NCI-H2227 treated with DMSO at 0.1 percent for 48 hours (cell line): ENCODE data around the gene AMPH.

Source experiments
- DNase-seq: peaks from one replicate; lab custom pipeline; 2025; lab: John Stamatoyannopoulos, UW

The AMPH gene

DNA sequence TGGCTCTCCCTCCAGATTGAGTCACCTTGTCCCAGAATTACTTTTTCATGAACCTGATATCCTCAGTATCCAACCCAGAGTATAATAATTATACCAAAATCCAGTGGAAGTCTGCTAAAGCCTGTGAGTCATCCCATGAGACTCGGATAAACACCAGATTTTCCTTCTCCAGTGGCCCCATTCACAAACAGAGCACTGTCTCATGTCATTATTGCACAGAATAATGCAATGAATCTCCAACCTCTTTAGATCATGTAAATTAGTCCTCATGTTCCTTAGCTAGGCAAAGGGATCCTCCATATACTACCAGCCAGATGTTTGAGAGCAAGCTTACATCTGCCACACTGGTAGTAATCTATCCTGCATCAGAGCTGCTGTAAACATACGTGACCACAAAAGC lies 89.0 kb downstream of the AMPH start:
- no peak for DNase-seq

DNA sequence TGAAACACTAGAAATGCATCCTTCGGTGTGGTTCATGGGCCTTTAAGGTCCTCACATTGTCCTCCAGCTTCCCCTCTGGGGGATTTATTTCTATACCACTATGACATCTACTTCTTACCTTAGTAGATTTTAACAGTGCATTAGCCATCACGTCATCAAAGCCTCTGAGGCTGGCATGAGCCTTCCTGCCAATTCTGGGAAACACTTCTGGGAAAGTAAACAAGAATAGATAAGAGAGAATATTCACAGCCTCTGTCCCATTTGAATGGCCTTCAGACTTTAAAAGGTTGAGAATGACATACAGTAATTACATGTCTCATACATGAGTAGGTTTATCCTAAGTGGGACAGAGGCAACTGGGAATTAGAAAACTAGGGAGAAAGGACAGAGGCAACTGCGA lies 89.7 kb downstream of the AMPH start:
- no peak for DNase-seq

DNA sequence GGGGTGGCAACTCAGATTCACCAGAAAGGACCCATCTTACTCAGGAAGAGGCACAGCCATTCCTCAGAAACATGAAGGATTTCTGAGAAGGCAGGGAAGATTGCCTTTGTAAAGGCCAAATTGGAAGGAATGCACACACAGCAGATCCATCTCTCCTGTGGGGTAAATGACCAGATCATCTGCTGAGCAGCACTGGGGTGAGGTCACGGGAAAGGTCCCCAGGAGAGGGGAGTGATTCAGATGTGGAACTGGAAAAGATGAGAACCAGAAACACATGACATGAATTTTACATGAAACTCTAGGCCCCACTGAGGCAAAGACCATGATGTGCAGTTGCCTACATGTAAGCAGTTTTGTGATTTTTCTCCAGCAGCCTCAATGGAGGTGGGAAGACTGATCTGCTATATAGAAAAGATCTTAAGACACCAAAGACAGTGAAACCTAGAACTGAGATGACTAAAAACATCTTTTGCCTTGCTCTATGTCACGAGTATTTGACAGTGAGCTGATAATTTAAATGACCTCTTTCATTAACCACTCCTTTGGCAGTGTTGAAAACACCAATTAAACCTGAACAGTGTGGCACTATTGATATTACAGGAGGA lies 91.6 kb downstream of the AMPH start:
- no peak for DNase-seq

DNA sequence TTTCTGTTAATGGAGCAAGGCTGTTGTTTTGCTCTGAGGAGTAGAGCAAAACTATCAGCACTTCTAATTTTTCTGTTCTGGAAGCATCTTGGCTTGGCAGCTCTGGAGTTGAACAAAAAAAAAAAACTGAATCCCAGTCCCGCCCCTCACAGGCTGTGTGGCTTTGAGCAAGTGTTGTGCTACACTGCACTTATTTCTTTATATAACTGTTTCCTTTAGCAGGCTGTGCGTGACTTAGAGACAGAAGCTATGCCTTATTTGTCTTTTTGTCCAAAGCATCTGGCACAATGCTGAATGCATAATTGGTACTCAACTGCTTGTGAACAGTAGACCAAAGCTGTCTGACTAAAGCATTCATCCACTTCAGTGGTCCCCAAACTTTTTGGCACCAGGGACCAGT lies 96.1 kb downstream of the AMPH start:
- DNase-seq, result no peak

DNA sequence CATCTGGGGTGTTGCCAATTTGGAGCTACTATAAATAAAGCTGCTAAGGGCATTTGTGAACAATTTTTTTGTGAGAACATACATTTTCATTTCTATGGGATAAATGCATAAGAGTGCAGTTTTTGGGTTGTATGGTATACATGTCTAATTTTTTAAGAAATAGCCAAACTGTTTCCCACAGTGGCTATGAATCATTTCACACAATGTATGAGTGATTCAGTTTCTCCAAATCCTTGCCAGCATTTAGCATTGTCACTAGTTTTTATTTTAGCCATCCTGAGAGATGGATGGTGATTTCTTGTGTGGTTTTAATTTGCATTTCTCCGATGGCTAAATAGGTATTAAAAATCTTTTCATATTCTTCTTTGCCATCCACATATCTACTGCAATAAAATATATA lies 105.3 kb downstream of the AMPH start:
- DNase-seq, result no peak

DNA sequence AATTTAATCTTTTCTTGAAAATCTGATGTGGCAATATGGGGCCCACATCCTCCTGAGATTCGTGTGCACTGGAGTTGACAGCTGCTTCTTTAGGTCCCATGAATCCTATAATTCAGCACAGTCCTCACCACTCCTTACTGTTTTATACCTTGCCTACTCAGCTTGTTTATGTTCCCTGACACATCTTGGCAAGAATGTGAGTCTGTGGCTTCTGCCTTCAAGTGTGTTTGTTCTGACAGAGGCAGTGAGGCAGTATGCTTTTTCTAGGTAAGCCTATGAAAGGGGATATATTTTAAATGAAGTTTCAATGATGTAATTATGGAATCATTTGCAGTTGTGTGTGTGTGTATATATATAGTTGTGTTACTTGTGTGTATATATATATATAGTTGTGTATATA lies 106.4 kb downstream of the AMPH start:
- no peak for DNase-seq

DNA sequence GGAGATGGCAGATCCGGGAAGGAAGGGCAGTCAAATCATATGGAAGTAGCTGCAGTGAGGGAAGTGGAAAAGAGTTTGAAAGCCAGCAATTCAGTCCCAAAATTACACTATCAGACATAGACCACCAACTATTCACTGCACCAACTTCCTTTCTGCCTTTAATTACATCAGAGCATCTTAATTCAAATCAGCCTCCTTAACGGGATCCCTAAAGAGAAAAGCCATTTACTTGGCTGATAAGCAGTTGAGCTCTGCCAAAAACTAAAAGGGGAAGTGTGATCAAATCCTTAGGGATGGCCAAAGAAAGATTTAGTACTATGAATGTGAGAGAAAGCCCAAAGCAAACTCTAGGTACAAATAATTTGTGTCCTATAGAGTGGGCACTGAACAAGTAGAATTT lies 110.4 kb downstream of the AMPH start:
- no peak for DNase-seq

DNA sequence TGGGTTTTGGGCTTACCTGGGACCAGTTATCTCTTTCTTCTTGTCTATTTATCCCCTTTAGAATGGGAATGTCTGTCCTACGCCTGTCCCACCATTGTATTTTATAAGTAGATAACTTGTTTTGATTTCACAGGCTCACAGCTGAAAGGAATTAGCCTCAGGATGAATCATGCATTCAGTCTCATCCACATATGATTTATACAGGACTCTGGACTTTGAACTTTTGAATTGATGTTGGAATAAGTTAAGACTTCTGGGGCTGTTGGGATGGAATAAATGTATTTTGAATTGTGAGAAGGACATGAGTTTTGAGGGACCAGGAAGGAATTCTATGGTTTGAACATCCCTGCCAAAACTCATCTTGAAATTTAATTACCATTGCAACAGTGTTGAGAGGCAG lies 112.6 kb downstream of the AMPH start:
- no peak for DNase-seq

DNA sequence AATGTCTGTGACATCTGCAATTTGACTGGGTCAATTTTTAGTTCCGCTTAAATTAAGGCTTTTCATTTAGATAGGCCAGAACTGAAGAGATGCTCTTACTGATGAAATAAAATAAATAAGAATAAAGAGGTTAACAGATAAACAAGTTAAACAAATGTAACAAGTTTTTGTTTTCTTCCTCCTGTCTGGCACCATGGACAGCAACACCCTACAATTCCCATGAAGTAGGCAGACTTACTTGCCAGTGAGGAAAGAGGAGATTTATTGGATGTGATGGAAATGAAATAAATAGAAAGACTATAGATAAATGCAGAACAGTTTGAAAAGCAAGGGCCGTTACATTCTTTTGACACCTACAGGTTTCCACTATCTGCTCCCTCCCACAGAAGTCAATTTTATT lies 118.5 kb downstream of the AMPH start:
- DNase-seq, result no peak

DNA sequence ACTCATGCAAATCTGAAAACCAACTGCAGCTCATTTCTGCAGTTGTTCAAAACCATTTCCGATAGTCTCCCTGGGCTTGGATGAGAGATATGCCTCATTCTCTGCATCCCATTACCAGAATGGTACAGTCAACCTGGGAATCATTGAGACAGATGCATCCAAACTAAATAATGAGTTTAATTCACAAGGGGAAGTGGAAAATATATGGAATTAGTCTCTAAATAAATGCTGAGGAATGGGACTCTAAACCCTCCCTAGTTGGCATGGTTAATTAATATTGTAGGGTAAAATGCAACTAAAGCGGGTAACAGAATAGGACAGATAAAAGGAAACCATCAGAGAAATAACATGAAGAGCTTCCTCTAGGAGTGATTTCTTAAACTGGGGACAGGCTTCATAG lies 118.9 kb downstream of the AMPH start:
- no peak for DNase-seq

DNA sequence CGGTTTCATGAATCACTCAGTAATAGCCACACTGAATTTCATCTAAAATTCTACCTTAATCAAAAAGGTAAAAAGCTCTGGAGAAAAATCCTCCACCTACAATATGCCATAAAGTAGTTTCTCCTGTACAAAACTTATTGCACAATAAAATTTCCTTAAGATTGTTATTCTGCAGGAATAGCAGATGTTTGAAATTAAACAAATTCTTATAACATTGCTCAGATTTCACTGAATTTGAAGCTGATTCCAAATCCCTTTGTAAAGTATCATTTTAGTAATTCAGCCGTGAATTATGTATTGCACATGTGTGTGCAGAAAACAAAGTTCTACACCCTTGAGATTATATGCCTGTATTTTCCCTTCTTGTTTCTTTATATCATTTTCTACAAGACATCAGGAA lies 123.8 kb downstream of the AMPH start:
- DNase-seq, result no peak

DNA sequence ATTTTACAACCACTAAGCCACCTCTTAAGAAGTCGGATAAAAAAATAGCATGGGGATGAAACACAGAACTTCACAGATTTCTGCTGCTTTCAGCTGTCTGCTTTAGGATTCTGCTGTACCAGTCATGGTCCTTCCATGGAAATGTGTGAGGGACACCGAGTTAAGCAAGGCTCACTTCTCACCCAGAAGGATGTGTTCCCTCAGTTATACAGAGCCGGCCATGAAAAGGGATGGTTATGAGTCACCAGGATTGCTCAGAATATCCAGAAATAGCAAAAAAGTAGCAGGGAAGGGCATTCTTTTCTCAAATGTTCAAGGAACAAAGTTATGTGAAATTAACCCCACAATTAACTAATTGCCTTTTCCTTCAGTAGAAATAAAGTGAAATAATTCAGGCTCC lies 124.4 kb downstream of the AMPH start:
- DNase-seq, result no peak

DNA sequence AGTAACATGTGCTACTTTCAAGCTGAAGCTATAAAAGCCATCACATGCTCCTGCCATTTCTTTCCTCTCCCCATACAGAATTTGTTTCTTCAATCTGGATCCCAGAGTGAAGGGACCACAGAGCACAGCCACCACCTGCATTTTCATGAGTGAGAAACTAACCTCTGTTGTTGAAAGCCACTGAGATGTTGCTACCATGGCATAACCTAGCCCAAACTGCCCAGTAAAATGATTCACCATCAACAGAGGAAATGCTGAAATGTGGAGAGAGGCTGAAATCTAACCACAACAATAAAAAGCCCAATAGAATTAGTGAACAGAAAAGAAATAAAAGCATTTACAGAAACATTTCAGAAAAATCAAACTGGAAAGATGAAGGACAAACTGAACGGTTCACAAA lies 125.2 kb downstream of the AMPH start:
- DNase-seq, result no peak

DNA sequence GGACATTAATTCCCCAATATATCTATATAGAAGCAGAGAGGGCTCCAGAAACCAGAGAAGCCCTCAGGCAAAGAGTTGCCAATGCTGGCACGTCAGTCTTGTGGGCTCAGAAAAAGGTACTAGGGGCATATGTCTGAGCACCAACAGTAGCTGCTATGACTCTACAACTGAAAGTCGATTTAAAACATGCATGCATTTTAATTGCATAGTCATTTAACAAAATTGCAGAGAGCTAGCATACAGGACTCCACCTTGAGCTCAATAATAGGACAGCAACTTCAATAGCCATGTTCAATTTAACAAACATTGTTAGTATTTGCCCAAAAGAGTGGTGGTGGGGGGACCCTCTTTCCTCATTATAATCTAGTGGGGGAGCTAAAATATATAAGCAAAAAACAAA lies 126.5 kb downstream of the AMPH start:
- DNase-seq, result no peak

DNA sequence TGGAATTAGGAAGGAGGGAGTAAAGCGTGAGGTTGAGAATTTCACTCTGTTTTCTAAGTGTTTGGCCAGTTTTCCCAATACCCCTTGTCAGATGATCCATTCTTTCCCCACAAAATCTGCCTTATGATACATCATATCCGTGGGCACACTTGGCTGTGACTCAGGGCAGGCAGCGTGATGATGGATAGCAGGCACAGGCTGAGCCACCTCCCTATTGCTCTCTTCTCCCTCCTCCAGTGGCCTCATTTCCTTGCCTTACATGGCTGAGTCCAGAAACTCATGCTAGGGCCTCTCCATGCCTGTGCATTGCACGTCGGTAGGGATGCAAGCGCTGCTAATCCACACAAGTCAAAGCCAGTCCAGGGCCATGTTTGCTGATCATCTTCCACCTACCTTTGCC lies 128.3 kb downstream of the AMPH start:
- no peak for DNase-seq

DNA sequence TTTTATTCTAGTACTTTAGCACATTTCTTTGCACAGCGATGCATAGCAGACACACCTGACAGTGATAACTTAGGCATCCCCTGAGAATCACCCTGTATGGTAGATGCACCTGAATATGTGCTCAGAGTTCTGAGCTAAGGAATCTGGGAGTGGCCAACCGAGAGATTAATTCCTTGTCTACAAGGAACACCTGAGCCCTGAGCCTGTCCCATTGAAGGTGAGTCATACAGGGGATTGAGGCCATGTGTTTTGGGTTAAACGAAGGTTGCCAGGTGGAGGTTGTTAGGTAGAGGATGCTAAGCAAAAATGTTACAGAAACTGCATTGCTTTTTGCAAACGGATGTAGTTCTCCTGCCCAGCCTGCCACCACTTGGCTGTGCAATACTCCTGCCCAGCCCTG lies 128.9 kb downstream of the AMPH start:
- DNase-seq, result no peak

DNA sequence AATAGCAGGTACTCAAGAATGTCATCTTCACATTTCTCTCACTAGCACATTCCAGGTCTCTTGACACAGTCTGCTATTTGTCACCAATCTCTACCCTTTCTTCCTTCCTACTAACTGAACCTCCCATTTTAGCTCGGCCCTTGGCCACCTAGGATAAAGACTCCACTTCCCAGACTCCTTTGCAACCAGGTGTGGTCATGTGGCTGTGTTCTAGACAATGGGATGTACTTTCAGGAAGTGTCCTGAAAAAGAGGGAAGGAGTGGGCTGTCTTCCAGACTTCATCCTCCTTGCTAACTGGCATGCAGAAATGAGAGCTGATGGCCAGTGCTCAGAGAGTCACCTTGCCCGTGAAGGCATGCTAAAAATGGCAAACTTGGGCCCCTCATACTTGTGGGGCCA lies 139.2 kb downstream of the AMPH start:
- DNase-seq, result no peak

DNA sequence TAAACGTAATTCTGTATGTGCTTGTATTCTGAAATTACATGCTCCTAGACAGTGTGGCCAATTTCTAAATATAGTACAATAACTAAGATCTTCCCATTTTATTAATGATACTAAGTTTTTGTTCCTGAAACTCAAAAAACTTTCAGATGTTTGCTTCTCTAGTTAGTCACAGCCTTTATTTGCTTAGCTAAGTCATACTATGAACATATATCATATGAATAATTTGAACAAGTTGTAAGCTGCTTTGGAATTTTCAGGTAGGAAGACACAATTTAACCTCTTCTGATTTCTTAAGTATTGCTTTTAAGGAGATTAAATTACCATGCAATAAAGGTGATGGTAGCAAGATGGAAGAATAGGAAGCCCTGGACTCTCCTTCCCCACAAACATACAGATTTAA lies 148.7 kb downstream of the AMPH start:
- no peak for DNase-seq

DNA sequence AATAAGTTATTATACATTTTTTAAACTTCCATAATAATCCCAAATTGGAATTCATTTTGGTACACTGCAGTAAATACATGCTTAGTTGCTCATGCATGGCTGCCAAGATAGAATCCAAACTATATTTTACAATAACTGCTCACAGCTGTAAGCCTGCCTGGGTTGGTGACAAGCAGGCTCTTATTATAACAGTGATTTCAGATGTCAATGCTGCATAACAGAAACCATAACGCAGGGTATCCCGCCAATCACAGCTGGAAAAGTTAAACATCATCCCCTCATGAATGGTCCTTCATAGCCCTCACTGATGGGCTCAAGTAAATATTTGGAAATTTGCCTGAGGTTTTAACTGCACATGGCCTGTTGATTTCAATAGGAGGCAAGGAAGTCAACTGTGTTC lies 149.8 kb downstream of the AMPH start:
- DNase-seq, result no peak

DNA sequence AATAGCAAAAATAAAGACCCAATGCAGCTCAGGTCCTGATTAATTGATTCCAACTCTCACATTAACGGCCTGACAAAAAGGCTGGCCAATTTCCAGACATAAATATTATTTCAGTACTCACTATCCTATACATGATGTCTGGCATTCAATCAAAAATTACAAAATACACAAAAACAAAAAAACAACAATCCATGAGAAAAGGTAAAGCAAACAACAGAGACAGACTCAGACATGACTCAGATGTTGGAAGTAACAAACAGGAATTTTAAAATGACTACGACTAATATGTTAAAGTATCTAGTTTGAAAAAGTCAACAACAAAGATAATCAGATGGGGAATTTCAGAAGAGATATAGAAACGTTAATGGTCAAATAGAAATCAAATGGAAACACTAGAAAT lies 152.8 kb downstream of the AMPH start:
- DNase-seq, result no peak

DNA sequence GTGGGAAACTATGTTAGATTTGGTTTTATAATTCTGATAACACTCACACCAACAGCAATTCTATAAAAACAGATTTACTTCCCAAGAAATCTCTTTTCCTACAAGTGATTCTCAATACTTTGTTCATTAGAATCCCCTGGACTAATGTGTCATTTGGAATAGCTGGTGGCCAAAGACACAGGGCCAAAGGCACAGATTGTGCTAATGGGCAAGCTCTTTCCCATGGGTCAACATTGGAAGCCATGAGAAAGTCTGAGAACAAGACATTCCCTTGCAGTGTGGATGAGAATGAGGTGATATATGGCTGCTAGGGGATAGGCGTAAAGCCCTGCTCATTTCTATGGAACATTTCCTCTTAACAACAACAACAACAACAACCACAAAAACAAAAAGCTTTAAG lies 153.8 kb downstream of the AMPH start:
- DNase-seq, result no peak

DNA sequence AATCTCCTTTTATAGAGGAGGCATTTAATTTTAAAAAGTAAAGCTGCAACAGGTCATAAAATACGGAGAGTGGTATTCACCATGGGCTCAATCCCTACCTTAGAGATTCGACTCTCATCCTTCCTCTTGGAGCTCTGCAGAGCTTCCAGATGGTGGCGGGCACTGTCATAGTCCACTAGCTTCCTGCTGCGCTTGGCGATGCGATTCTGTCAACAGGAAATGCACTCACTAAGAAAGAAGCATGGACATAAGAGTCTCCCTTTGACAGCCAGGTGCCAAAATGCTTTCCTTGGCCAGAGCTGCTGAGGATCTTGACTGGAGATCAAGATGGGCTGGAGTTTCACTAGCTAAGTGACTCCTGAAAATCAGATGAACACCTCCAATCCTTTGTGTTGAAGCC lies 154.4 kb downstream of the AMPH start:
- no peak for DNase-seq

DNA sequence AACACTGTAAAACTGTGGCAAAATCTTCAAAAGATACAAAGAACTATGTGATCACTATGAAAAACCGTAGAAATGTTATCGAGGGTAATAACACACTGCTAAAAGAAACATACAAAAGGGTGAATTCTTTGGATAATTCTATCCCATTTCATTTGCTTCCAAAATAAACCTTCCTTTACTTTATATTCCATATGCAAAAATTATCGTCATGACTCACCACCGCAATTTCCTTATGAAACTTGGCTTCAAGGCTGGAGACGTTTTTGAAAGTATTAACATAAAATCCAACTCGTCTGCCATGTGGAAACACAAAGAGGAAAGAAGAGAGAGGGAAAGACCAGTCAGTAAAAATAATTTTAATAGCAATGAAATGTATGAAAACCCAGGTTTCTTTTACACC lies 165.2 kb downstream of the AMPH start:
- no peak for DNase-seq

DNA sequence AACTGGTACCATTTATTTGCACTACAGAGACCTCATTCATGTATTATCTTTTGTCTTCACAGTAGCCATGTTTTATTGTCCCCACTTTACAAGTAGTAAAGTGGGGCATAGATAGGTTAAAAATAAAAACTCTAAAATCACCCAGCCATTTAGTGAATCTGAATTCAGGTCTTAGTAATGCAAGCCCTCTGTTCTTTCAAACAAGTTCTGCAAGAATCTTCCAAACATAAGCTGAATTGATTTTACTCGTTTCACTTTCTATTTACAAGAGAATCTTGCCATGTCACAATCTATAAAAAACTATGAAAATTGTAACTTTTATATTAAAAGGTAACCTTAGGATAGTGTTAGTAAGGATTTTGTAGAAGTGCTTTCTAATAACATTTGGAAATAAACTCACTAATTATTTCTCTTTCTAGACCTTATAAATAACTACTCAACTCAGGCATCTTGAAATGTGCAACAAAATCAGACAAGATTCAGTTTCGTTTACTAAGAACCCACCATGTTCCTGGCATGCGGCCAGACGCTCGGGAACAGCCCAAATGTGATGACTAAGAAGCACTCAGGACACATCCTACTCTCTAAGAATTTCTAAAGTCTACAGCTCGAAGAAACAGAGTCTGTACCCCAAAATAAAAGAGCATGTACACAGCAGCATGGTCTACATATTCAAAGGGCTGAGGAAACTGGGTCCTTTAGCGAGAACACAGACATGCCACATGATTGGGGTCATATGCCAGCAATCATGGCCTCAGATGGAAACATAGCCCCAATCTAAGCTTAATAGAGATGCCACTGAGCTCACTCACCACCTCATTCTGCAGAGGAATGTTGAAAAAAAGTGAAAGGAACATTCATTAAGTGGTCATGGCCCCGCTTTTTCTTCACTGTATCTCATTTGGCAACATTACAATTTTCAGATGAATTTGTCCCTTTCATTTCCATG lies 167.6 kb downstream of the AMPH start:
- no peak for DNase-seq
